ENCODE data around the gene ELN.

ELN gene

GRCh38 chr7:74051629-74052410 lies 23.8 kb downstream of the ELN start:
- TF ChIP-seq TCF12 (IDR thresholded peaks at IDR 0.05; ENCODE audit: low read depth) (no peak), REST (IDR thresholded peaks at IDR 0.05; ENCODE audit: low read depth) (no peak), RAD21 (IDR thresholded peaks at IDR 0.05; ENCODE audit: low read depth) (peak; percentile 39; the same call in 1 of the 2 replicates)

GRCh38 chr7:74052628-74053027 lies 24.7 kb downstream of the ELN start:
- no peak for TF ChIP-seq FOXM1 (IDR thresholded peaks at IDR 0.05; ENCODE audit: borderline replicate concordance, low read depth)
- no peak for TF ChIP-seq EGR1 (IDR thresholded peaks at IDR 0.05)
- no peak for TF ChIP-seq CEBPB (IDR thresholded peaks at IDR 0.05)
- no peak for TF ChIP-seq TAF1 (IDR thresholded peaks at IDR 0.05; ENCODE audit: low read depth)

- TF ChIP-seq TEAD4 (IDR thresholded peaks at IDR 0.05) (no peak), MAX (IDR thresholded peaks at IDR 0.05) (no peak), USF1 (IDR thresholded peaks at IDR 0.05) (no peak), CREB1 (IDR thresholded peaks at IDR 0.05; ENCODE audit: low read depth) (no peak), CEBPB (IDR thresholded peaks at IDR 0.05) (no peak), REST (IDR thresholded peaks at IDR 0.05; ENCODE audit: low read depth) (no peak), TAF1 (IDR thresholded peaks at IDR 0.05; ENCODE audit: low read depth) (no peak), NFIC (IDR thresholded peaks at IDR 0.05) (no peak)
Observed at GRCh38 chr7:74053589-74054186, 25.7 kb downstream of the ELN start.

GRCh38 chr7:74056096-74056915 lies 28.3 kb downstream of the ELN start:
- TF ChIP-seq TCF12 (IDR thresholded peaks at IDR 0.05; ENCODE audit: low read depth) (no peak), RAD21 (IDR thresholded peaks at IDR 0.05; ENCODE audit: low read depth) (no peak), MAX (IDR thresholded peaks at IDR 0.05) (no peak), TAF1 (IDR thresholded peaks at IDR 0.05; ENCODE audit: low read depth) (no peak), CREB1 (IDR thresholded peaks at IDR 0.05; ENCODE audit: low read depth) (no peak), CEBPB (IDR thresholded peaks at IDR 0.05) (no peak), FOXM1 (IDR thresholded peaks at IDR 0.05; ENCODE audit: borderline replicate concordance, low read depth) (no peak), YY1 (IDR thresholded peaks at IDR 0.05; ENCODE audit: low read depth) (no peak), NFIC (IDR thresholded peaks at IDR 0.05) (no peak), EP300 (IDR thresholded peaks at IDR 0.05; ENCODE audit: borderline replicate concordance) (no peak), USF1 (IDR thresholded peaks at IDR 0.05) (no peak), EGR1 (IDR thresholded peaks at IDR 0.05) (no peak), REST (IDR thresholded peaks at IDR 0.05; ENCODE audit: low read depth) (no peak), ZBTB7A (IDR thresholded peaks at IDR 0.05; ENCODE audit: low read depth) (no peak), TEAD4 (IDR thresholded peaks at IDR 0.05) (no peak)
